ENCODE data around the gene MCM3. TPM values are rescaled to one million over a fixed set of nuclear protein-coding genes. Genes with fewer than 3 reads are reported as not detected.

MCM3 gene
- total RNA-seq, 1 donor from 2014 or later = 23.4 TPM

- Histone ChIP-seq H3K27me3 (ENCODE audit: control insufficient read depth, insufficient read depth, low read length) (no peaks in the 10 kb centered on the region), H3K4me3 (ENCODE audit: low read depth, low read length) (no peak overlapping the region), H3K36me3 (ENCODE audit: control insufficient read depth, insufficient read depth, low read length) (no peaks in the 10 kb centered on the region)
- no peak for FAIRE-seq
- DNase-seq (ENCODE audit: low read depth) = no peak
- TF ChIP-seq CTCF (IDR thresholded peaks at IDR 0.05; ENCODE audit: insufficient read depth, low read length, severe bottlenecking) = no peak
These were observed 22.7 kb upstream of the MCM3 start for GRCh38 chr6:52306972-52307870.

- no peaks in the 10 kb centered on the region for H3K36me3 ChIP-seq (ENCODE audit: control insufficient read depth, insufficient read depth, low read length)
- no peak overlapping the region for H3K4me3 ChIP-seq (ENCODE audit: low read depth, low read length)
- FAIRE-seq (no peak), DNase-seq (ENCODE audit: low read depth) (no peak)
- H3K27me3 ChIP-seq (ENCODE audit: control insufficient read depth, insufficient read depth, low read length) = no peaks in the 10 kb centered on the region
- no peak for TF ChIP-seq CTCF (IDR thresholded peaks at IDR 0.05; ENCODE audit: insufficient read depth, low read length, severe bottlenecking)
These were observed 21.6 kb upstream of the MCM3 start for GRCh38 chr6:52305948-52306767.

GRCh38 chr6:52305411-52305810 is 20.9 kb upstream of the MCM3 start:
- no peak for TF ChIP-seq CTCF (IDR thresholded peaks at IDR 0.05; ENCODE audit: insufficient read depth, low read length, severe bottlenecking)
- Histone ChIP-seq H3K36me3 (ENCODE audit: control insufficient read depth, insufficient read depth, low read length) (no peaks in the 10 kb centered on the region), H3K4me3 (ENCODE audit: low read depth, low read length) (no peak overlapping the region), H3K27me3 (ENCODE audit: control insufficient read depth, insufficient read depth, low read length) (no peaks in the 10 kb centered on the region)
- DNase-seq (ENCODE audit: low read depth) (no peak), FAIRE-seq (no peak)

GRCh38 chr6:52304983-52305390 is 20.4 kb upstream of the MCM3 start:
- Histone ChIP-seq H3K4me3 (ENCODE audit: low read depth, low read length) (no peak overlapping the region), H3K36me3 (ENCODE audit: control insufficient read depth, insufficient read depth, low read length) (no peaks in the 10 kb centered on the region), H3K27me3 (ENCODE audit: control insufficient read depth, insufficient read depth, low read length) (no peaks in the 10 kb centered on the region)
- TF ChIP-seq CTCF (IDR thresholded peaks at IDR 0.05; ENCODE audit: insufficient read depth, low read length, severe bottlenecking) = no peak
- DNase-seq (ENCODE audit: low read depth) = no peak
- FAIRE-seq = no peak

GRCh38 chr6:52303178-52303577 is 18.6 kb upstream of the MCM3 start:
- TF ChIP-seq CTCF (IDR thresholded peaks at IDR 0.05; ENCODE audit: insufficient read depth, low read length, severe bottlenecking) = no peak
- Histone ChIP-seq H3K4me3 (ENCODE audit: low read depth, low read length) (no peak overlapping the region), H3K36me3 (ENCODE audit: control insufficient read depth, insufficient read depth, low read length) (no peaks in the 10 kb centered on the region), H3K27me3 (ENCODE audit: control insufficient read depth, insufficient read depth, low read length) (no peaks in the 10 kb centered on the region)
- FAIRE-seq = no peak
- no peak for DNase-seq (ENCODE audit: low read depth)
